ENCODE data around the gene KLHL25. TPM values are rescaled to one million over a fixed set of nuclear protein-coding genes. Genes with fewer than 3 reads are reported as not detected.

The KLHL25 gene
- total RNA-seq, 2 donors from 2014 or later, result 15.0 to 18.1 TPM

DNA sequence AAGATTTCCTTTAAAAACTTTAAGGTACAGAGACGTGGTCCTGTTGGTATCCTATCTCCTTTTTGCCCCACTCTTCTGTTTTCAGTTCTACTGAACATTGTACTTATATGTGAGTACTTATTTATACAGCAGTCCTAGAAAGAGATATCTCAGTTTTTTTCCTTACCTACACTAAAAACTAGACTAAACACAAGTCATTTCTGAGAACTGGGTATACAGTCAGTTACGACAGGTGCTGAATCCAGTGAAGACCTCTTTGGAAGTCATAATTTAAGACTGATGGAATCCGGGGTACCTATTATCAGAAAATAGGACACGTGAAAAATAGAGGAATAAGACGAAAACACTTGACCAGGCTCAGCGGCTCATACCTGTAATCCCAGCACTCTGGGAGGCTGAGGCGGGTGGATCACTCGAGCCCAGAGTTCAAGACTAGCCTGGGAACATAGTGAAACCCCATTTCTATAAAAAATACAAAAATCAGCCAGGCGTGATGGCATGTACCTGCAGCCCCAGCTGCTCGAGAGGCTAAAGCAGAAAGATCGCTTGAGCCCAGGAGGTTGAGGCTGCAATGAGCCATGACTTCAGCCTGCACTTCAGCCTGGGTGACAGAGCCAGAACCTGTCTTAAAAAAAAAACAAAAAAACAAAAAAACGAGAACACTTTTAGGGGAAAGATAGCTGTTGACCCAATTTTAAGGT lies 76.3 kb downstream of the KLHL25 start:
- H3K9me3 ChIP-seq, result no peaks in the 10 kb centered on the region
- peaks cover 59% of the 10 kb centered on the region for H3K36me3 ChIP-seq
- no peaks in the 10 kb centered on the region for H3K27me3 ChIP-seq (replicated peaks; ENCODE audit: insufficient read depth)
- no peak for ATAC-seq (ENCODE audit: insufficient number of reproducible peaks, low FRiP score, low read depth)
- DNase-seq (ENCODE audit: low spot score), result no peak
- H3K4me1 ChIP-seq (ENCODE audit: control insufficient read depth in 1 of 2, low read depth in 2 of 2), result no peaks in the 10 kb centered on the region
- TF ChIP-seq, protein P1, sequence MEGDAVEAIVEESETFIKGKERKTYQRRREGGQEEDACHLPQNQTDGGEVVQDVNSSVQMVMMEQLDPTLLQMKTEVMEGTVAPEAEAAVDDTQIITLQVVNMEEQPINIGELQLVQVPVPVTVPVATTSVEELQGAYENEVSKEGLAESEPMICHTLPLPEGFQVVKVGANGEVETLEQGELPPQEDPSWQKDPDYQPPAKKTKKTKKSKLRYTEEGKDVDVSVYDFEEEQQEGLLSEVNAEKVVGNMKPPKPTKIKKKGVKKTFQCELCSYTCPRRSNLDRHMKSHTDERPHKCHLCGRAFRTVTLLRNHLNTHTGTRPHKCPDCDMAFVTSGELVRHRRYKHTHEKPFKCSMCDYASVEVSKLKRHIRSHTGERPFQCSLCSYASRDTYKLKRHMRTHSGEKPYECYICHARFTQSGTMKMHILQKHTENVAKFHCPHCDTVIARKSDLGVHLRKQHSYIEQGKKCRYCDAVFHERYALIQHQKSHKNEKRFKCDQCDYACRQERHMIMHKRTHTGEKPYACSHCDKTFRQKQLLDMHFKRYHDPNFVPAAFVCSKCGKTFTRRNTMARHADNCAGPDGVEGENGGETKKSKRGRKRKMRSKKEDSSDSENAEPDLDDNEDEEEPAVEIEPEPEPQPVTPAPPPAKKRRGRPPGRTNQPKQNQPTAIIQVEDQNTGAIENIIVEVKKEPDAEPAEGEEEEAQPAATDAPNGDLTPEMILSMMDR (IDR thresholded peaks at IDR 0.05), result no peak
- no peak overlapping the region for H3K4me3 ChIP-seq
- H3K27ac ChIP-seq, result no peak overlapping the region

DNA sequence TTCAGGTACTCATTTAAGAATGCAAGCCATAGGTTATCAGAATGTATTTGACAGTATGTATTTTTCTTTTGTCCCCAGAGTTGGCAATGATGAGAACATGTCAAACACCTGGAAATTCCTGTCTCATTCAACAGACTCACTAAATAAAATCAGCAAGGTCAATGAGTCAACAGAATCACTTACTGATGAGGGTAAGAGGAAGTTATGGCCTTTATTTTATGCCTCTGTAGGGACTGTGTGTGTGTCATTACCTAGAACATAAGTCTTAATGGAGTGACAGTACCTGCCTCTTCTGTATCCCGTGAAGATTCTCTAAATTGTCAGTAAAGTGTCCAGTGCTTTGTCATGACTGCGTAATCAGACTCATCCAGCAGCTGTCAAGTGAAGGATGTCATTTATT lies 77.5 kb downstream of the KLHL25 start:
- no peaks in the 10 kb centered on the region for H3K4me1 ChIP-seq (ENCODE audit: control insufficient read depth in 1 of 2, low read depth in 2 of 2)
- TF ChIP-seq, protein P1 (IDR thresholded peaks at IDR 0.05), result no peak
- no peaks in the 10 kb centered on the region for H3K9me3 ChIP-seq
- no peak for DNase-seq (ENCODE audit: low spot score)
- no peak for ATAC-seq (ENCODE audit: insufficient number of reproducible peaks, low FRiP score, low read depth)
- peaks cover 49% of the 10 kb centered on the region for H3K36me3 ChIP-seq
- H3K27me3 ChIP-seq (replicated peaks; ENCODE audit: insufficient read depth), result no peaks in the 10 kb centered on the region
- no peak overlapping the region for H3K27ac ChIP-seq
- H3K4me3 ChIP-seq, result no peak overlapping the region

DNA sequence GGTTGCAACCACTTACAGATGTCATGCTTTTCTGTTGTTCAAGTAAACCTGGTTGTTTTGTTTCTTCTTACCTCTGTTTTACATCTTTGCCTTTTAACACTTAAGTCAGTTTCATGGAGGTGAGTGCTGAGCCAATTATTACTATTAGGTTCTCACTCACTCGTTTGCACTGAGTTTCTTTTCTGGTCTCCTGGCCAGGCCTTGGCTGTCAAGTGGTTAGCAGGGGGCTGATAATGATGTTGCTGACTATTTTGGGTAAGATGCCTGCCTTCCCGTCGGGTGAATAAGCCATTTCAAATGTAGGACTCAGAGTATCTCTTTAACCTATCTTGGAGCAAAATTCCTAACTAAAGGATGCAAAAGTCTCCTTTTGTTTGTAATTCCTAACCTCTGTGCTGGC lies 78.5 kb downstream of the KLHL25 start:
- TF ChIP-seq, protein P1 (IDR thresholded peaks at IDR 0.05), result no peak
- H3K27me3 ChIP-seq (replicated peaks; ENCODE audit: insufficient read depth), result no peaks in the 10 kb centered on the region
- no peak overlapping the region for H3K27ac ChIP-seq
- no peak overlapping the region for H3K4me3 ChIP-seq
- H3K36me3 ChIP-seq, result peaks cover 41% of the 10 kb centered on the region
- no peaks in the 10 kb centered on the region for H3K9me3 ChIP-seq
- no peak for DNase-seq (ENCODE audit: low spot score)
- ATAC-seq (ENCODE audit: insufficient number of reproducible peaks, low FRiP score, low read depth), result no peak
- no peaks in the 10 kb centered on the region for H3K4me1 ChIP-seq (ENCODE audit: control insufficient read depth in 1 of 2, low read depth in 2 of 2)

DNA sequence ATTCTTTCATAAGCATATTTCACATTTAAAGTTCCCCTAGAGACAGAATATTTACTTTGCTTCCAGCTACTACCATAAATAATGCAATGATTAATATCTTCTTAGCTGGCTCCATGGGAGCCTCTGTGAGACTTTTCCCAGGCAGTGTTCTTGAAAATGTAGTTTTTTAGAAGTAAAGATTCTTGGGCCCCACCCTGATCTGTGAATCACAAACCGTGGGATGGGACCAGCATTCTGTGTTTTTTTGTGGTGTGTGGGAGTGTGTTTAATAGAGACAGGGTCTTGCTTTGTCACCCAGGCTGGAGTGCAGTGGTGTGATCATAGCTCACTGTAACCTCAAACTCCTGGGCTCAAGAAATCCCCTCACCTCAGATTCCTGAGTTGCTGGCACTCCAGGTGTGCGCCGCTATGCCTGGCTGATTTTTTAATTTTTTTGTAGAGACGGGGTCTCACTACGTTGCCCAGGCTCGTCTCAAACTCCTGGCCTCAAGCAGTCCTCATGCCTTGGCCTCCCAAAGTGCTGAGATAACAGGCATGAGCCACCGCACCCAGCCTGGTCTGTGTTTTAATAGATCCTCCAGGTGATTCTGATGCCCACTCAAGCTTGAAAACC lies 83.0 kb downstream of the KLHL25 start:
- no peak overlapping the region for H3K27ac ChIP-seq
- DNase-seq (ENCODE audit: low spot score) (no peak), ATAC-seq (ENCODE audit: insufficient number of reproducible peaks, low FRiP score, low read depth) (no peak)
- no peaks in the 10 kb centered on the region for H3K27me3 ChIP-seq (replicated peaks; ENCODE audit: insufficient read depth)
- H3K4me1 ChIP-seq (ENCODE audit: control insufficient read depth in 1 of 2, low read depth in 2 of 2), result peaks cover 16 to 24% of the 10 kb centered on the region in 2 donors
- TF ChIP-seq, protein P1 (IDR thresholded peaks at IDR 0.05), result no peak
- H3K36me3 ChIP-seq, result peaks cover 18% of the 10 kb centered on the region
- no peaks in the 10 kb centered on the region for H3K9me3 ChIP-seq
- H3K4me3 ChIP-seq, result no peak overlapping the region

DNA sequence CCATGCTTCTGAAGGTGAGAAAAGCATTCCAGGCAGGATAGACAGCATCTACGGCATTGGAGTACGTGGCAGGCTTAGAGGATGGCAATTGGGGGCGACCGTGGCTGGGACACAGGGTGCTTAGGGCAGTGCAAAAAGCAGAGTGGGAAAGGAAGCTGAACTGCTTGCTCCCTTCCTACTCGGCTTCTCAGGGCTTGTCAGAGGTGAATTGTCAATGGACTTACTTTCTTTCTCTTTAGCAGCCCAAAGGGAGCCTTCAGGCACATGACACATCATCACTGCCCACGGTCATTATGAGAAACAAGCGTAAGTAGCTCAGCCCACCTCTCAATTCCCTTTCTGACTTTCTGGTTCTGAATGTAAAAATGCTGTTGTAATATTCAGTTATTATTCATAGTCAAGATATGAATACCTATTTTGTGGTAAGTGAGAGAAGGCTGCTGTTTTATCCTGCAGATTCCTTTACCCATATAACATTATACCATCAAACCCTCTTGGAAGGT lies 84.3 kb downstream of the KLHL25 start:
- H3K9me3 ChIP-seq, result no peaks in the 10 kb centered on the region
- no peak overlapping the region for H3K4me3 ChIP-seq
- peaks cover 8% of the 10 kb centered on the region for H3K36me3 ChIP-seq
- peaks cover 27 to 35% of the 10 kb centered on the region in 2 donors for H3K4me1 ChIP-seq (ENCODE audit: control insufficient read depth in 1 of 2, low read depth in 2 of 2)
- TF ChIP-seq, protein P1 (IDR thresholded peaks at IDR 0.05), result no peak
- no peak for DNase-seq (ENCODE audit: low spot score)
- ATAC-seq (ENCODE audit: insufficient number of reproducible peaks, low FRiP score, low read depth), result no peak
- H3K27ac ChIP-seq, result no peak overlapping the region
- H3K27me3 ChIP-seq (replicated peaks; ENCODE audit: insufficient read depth), result no peaks in the 10 kb centered on the region

Data from thoracic aorta (tissue), 2 donors.